ENCODE results near the gene HOXB1. TPM values are rescaled to one million over a fixed set of nuclear protein-coding genes. Genes with fewer than 3 reads are reported as not detected.

HOXB1 gene
- total RNA-seq, 2 experiments from 2014 or later, result not detected

DNA sequence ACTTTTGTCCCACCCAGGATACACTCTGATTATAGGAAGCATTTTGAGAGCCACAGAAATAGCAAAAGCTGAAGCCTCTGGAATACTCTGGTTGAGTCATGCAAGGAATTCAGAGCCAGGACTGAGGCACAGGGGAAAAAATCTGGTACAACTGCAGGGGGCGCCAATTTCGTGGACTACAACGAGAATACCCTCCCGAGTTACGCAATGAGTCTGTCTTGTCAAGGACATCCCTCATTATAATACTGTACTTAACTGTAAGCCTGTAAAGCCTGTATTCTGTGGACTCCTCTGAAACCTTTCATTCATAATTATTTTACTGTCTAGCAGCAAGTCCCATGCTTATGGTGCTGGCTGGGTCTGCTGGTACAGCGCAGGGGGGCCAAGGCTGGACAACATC, 7.8 kb downstream of the HOXB1 start:
- Mint-ChIP-seq H3K27me3 (peaks cover 66% of the 10 kb centered on the region), H3K4me1 (ENCODE audit: low read depth) (no peaks in the 10 kb centered on the region), H3K36me3 (ENCODE audit: low read depth) (no peaks in the 10 kb centered on the region), H3K4me3 (no peak overlapping the region), H3K27ac (no peak overlapping the region), H3K9me3 (no peaks in the 10 kb centered on the region)
- Histone ChIP-seq H3K36me3 (ENCODE audit: insufficient read depth, low read length) (no peaks in the 10 kb centered on the region), H3K4me1 (ENCODE audit: insufficient read depth, low read length) (peaks cover 6% of the 10 kb centered on the region), H3K27me3 (ENCODE audit: control insufficient read depth in 1 of 2, insufficient read depth in 2 of 2, low read length in 2 of 2) (peaks cover 23 to 25% of the 10 kb centered on the region in 2 experiments), H3K4me3 (ENCODE audit: low read length) (no peak overlapping the region), H3K27ac (ENCODE audit: low read depth in 1 of 2, low read length in 2 of 2) (no peak overlapping the region), H3K9me3 (ENCODE audit: control insufficient read depth in 1 of 2, insufficient read depth in 1 of 2, low read length in 2 of 2) (peaks cover 0 to 7% of the 10 kb centered on the region in 2 experiments)
- no peak for ATAC-seq (ENCODE audit: poor library complexity)
- no peak for DNase-seq
- POLR2A ChIA-PET, result no interaction called here
- intact Hi-C loops (cut with DNase I, micrococcal nuclease), result loop anchor here in 1 of 2 experiments (10.0 kb wide), 1 partner anchor 48 kb away; no protein-coding TSS in a partner anchor
- no peak for TF ChIP-seq CTCF (IDR thresholded peaks at IDR 0.05)
- CTCF ChIA-PET, result interaction anchor here (1.2 to 1.4 kb wide), 2 partner anchors 10 to 30 kb away, joined by 3 to 4 read pairs; no protein-coding TSS in a partner anchor

- peaks cover 74% of the 10 kb centered on the region for H3K27me3 Mint-ChIP-seq
- H3K4me3 Mint-ChIP-seq, result no peak overlapping the region
- H3K9me3 Mint-ChIP-seq, result no peaks in the 10 kb centered on the region
- TF ChIP-seq CTCF (IDR thresholded peaks at IDR 0.05), result no peak
- CTCF ChIA-PET, result interaction anchor here (0.8 to 1.4 kb wide), 3 partner anchors 9 to 65 kb away, joined by 3 to 4 read pairs (median 4); no protein-coding TSS in a partner anchor
- peaks cover 0 to 5% of the 10 kb centered on the region in 2 experiments for H3K9me3 ChIP-seq (ENCODE audit: control insufficient read depth in 1 of 2, insufficient read depth in 1 of 2, low read length in 2 of 2)
- no peak overlapping the region for H3K27ac Mint-ChIP-seq
- H3K27ac ChIP-seq (ENCODE audit: low read depth in 1 of 2, low read length in 2 of 2), result no peak overlapping the region
- no peaks in the 10 kb centered on the region for H3K4me1 Mint-ChIP-seq (ENCODE audit: low read depth)
- ATAC-seq (ENCODE audit: poor library complexity), result no peak
- DNase-seq, result no peak
- no peaks in the 10 kb centered on the region for H3K36me3 ChIP-seq (ENCODE audit: insufficient read depth, low read length)
- peaks cover 5% of the 10 kb centered on the region for H3K4me1 ChIP-seq (ENCODE audit: insufficient read depth, low read length)
- peaks cover 19 to 25% of the 10 kb centered on the region in 2 experiments for H3K27me3 ChIP-seq (ENCODE audit: control insufficient read depth in 1 of 2, insufficient read depth in 2 of 2, low read length in 2 of 2)
- H3K36me3 Mint-ChIP-seq (ENCODE audit: low read depth), result no peaks in the 10 kb centered on the region
- no peak overlapping the region for H3K4me3 ChIP-seq (ENCODE audit: low read length)
- POLR2A ChIA-PET, result interaction anchor here (0.6 kb wide), 1 partner anchor 12 kb away, joined by 4 read pairs; no protein-coding TSS in a partner anchor
- intact Hi-C loops (cut with DNase I, micrococcal nuclease), result loop anchor here in 1 of 2 experiments (10.0 kb wide), 1 partner anchor 47 kb away; no protein-coding TSS in a partner anchor
Measured at GRCh38 chr17:48522031-48522653, 8.7 kb downstream of the HOXB1 start.

GRCh38 chr17:48520631-48521079, 10.2 kb downstream of the HOXB1 start:
- no peaks in the 10 kb centered on the region for H3K4me1 ChIP-seq (ENCODE audit: insufficient read depth, low read length)
- no peaks in the 10 kb centered on the region for H3K4me1 Mint-ChIP-seq (ENCODE audit: low read depth)
- no peaks in the 10 kb centered on the region for H3K9me3 Mint-ChIP-seq
- no peak overlapping the region for H3K27ac ChIP-seq (ENCODE audit: low read depth in 1 of 2, low read length in 2 of 2)
- TF ChIP-seq CTCF (IDR thresholded peaks at IDR 0.05), result no peak
- H3K27me3 Mint-ChIP-seq, result peaks cover 73% of the 10 kb centered on the region
- no peaks in the 10 kb centered on the region for H3K9me3 ChIP-seq (ENCODE audit: control insufficient read depth in 1 of 2, insufficient read depth in 1 of 2, low read length in 2 of 2)
- intact Hi-C loops (cut with DNase I, micrococcal nuclease), result loop anchor here in 1 of 2 experiments (10.0 kb wide), 1 partner anchor 46 kb away; no protein-coding TSS in a partner anchor
- DNase-seq (no peak), ATAC-seq (ENCODE audit: poor library complexity) (no peak)
- H3K4me3 Mint-ChIP-seq, result no peak overlapping the region
- peaks cover 6 to 18% of the 10 kb centered on the region in 2 experiments for H3K27me3 ChIP-seq (ENCODE audit: control insufficient read depth in 1 of 2, insufficient read depth in 2 of 2, low read length in 2 of 2)
- H3K36me3 Mint-ChIP-seq (ENCODE audit: low read depth), result no peaks in the 10 kb centered on the region
- POLR2A ChIA-PET, result interaction anchor here (0.7 kb wide), 1 partner anchor 183 kb away, joined by 6 read pairs; no protein-coding TSS in a partner anchor
- H3K4me3 ChIP-seq (ENCODE audit: low read length), result no peak overlapping the region
- CTCF ChIA-PET, result interaction anchor here (0.7 to 1.5 kb wide), 2 partner anchors 14 to 150 kb away, joined by 3 to 4 read pairs; no protein-coding TSS in a partner anchor
- H3K36me3 ChIP-seq (ENCODE audit: insufficient read depth, low read length), result no peaks in the 10 kb centered on the region
- no peak overlapping the region for H3K27ac Mint-ChIP-seq

Measured in CD4-positive, alpha-beta T cell (primary cell).